UCSD-AML1 (cell line): Measurements from ENCODE around the gene AUTS2.

Experiments used
- DNase-seq: peaks from one replicate; lab custom pipeline; 2025; ENCODE audit not compliant: unreplicated experiment; lab: John Stamatoyannopoulos, UW

Gene AUTS2

DNA sequence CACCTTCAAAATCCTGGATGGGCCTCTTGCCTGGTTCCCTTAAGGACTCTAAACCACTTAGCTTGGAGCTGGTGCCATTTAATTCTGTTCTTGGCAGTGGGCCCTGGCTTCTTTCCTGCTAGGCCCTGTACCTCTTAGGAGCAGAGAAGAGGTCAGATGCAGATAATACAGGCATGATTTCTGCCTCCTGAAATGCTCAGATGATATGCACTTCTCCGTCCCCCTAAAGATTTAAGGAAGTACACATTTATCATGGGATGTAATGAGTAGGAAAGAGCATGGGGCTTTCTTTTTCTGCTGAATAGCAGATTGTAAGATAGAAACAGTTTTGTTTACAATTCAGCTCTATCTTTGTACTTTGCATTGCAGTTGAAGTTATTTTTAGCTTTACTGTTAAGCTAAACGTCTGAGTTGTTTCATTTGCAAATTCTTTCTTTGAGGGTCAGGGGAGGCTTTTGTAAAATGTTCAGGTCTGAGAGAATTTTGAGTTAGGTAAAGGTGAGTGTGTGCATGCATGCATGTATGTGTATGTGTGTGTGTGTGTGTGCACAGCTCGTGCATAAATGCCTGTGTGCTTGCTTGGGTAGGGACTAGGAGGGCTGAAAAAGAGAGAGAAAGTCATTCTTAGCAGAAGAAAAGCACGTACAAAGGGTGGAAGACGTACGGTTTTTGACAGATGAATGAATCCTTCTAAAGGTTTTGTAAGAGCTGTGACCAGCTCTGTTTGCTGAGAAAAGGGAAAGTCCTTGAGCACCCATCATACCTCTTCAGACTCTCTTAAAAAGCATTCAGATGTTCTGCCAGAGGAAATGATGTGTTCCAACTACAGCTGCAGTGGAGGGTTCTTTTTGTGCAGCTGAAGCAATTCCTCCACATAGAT is 364.2 kb downstream of the AUTS2 start:
- DNase-seq, result no peak

DNA sequence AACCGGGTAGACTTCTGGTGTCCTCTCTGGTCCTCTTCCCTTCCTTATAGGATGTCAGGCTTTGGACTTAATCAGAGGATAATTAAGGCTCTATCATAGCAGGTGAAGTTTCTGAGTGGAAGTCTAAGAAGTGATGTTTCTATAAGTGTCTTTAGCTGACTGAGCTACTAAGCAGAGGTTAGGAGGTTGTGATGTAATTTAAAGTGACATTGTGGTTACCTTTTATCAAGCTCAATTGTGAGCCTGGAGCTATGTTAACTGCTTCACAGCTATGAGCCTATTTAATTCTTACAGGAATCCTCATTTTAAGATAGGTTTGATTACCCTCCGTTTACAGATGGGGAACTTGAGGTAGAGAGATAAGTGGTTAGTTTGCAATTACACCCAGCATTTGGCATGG is 365.1 kb downstream of the AUTS2 start:
- DNase-seq, result no peak

DNA sequence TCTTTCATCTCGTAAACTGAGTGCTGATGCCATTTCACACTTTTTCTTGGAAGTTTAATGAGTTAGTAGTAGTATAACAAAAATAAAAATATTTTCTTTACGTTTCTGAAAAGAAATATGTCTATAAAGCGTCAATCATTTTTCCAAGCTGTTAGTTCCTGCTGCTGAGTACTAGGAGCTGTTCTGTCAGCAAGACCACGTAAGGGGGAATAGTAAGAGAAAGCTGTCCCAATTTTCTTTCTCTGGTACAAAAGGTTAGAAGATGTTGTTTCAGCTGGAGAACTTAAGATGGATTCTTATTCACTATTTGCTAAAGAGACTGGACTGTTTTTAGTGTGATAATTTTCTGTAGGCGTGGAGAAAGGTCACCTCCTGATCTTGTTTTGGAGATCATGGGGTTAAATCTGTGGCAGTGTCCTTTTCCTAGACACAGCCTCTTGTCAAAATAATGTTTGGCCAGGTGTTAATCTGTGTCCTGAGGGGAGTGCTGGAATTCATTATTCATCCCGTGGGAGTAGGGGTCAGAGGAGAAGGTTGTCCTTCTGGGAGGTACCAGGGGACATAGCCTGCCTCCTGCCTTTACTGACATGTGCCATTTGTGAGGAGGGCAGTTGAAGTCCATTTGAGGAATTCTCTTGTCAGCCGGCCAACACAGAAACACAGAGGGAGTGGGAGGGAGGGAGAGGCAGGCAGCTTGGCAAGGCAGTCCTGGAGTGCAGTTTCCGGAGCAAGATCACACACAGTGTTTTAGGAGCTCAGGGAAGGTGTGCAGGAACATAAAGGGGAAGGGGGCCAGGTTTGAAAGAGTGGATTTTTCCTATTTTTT is 368.7 kb downstream of the AUTS2 start:
- DNase-seq, result no peak

GRCh38 chr7:69967689-69968450 is 369.6 kb downstream of the AUTS2 start:
- DNase-seq, result no peak

- DNase-seq, result no peak
Measured at GRCh38 chr7:69968969-69969556, 370.8 kb downstream of the AUTS2 start.

- no peak for DNase-seq
Measured at GRCh38 chr7:69981646-69982045, 383.4 kb downstream of the AUTS2 start.

DNA sequence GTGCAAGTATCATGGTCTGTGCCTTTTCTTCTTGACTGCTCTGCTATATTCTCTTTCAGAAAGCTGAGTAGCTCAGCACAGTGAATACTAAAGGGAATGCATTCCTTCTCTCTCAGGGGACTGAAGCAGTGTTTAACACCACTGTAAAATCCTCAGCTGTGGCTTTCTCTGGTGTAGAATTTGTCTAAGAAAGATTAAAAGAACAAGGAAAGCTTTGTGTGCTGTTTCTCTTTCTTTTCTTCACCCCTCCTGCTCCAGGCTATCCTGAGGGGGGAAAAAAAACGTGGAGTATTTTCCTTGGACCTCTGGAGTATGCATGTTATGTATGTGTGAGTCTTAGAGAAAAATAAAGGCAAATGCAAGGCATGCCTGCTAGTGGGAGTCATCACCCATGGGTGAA is 383.9 kb downstream of the AUTS2 start:
- no peak for DNase-seq

DNA sequence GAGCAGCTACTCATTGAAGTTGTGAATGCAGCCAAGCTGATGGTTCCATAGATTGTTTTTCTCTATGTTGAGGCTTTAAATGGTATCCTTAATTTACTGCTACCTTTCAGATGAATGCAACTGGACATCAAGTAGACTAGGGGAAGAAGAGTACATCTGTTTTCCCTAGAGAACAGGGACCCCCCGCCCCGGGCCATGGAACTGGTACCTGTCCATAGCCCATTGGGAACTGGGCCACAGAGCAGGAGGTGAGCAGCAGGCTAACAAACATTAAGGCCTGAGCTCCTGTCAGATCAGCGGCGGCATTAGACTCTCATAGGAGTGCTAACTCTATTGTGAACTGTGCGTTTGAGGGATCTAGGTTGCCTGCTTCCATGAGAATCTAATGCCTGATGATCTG is 391.3 kb downstream of the AUTS2 start:
- no peak for DNase-seq

DNA sequence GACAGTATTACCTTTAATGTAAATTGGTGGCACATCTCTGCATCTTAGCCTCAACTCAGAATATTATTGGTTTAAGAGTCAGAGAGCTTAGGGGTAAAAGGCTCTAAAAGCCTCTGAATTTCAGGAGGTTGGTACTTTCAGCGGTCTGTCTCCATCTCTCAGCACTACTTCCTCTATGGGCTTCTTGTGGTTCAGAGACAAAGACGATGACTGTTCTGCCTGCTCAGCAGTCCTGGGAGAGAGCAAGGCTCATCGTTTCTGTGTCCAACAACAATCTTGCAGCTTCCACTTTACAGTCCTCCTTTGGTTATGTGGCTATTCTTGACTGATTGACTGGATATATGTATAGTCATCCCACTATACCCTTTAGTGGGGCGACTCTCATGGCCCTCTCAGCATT is 394.7 kb downstream of the AUTS2 start:
- no peak for DNase-seq

DNA sequence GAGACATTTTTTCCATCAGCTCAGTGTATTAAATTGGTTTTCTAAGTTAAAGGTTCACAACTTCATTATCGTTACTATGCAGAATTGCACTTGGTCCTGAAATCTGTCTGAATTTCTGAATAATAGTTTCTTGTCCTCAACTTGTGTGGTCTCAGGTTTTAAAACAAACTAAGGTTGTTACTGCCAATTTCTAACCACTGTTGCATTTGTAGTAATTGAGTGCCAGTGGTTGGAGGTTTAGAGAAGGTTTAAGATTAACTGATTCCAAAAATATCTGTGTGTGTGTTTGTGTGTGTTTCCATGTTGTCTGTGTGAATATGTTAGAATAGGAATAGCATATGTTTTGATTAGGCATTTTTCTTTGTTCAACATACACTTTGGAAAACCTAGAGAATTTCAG is 395.9 kb downstream of the AUTS2 start:
- DNase-seq, result no peak

GRCh38 chr7:69994886-69995542 is 396.7 kb downstream of the AUTS2 start:
- no peak for DNase-seq

GRCh38 chr7:69996121-69996520 is 397.8 kb downstream of the AUTS2 start:
- DNase-seq, result no peak

DNA sequence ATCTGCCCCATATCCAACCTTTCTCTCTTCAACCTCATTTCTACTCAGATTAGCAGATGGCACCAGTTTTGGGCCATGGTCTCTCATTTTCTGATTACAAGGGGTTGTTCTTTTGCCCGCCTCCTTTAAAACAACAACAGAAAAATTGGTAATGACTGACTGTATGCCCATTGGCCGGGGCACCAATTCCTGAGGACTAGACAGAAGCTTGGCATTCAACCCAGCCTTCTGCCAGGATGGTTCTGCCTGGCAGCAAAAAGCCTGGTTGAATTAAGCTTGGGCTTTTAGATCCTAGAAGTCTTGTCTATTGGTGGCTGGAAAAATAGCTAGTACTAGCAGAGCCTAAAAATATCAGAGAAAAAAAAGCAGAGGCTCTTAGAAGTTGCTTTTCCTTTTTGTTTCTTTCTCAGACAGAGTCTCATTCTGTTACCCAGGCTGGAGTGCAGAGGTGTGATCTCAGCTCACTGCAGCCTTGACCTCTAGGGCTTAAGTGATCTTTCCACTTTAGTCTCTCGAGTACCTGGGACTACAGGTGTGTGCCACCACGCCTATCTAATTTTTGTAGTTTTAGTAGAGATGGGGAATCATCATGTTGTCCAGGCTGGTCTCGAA is 402.6 kb downstream of the AUTS2 start:
- no peak for DNase-seq

DNA sequence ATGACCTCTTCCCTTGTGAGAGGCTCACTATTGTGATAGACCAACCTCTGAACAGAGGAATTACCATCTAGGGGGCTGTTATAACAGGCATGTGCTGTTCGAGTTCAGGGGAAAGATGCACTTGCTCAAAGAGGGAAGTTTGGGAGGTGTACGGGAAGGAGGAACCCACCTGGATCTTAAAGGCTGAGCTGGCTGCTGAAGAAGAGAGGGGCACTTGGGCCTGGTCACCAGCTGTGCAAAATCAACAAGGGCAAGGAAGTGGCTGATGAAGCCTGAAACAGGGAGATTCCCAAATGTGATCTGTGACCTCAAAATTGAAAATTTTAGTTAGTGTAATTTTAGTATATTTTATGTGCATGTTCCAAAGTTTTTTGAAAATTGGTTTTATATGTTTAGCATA is 407.2 kb downstream of the AUTS2 start:
- no peak for DNase-seq

- DNase-seq, result no peak
Measured at GRCh38 chr7:70005891-70006260, 407.6 kb downstream of the AUTS2 start.

- DNase-seq, result no peak
Measured at GRCh38 chr7:70006261-70006920, 408.1 kb downstream of the AUTS2 start.

DNA sequence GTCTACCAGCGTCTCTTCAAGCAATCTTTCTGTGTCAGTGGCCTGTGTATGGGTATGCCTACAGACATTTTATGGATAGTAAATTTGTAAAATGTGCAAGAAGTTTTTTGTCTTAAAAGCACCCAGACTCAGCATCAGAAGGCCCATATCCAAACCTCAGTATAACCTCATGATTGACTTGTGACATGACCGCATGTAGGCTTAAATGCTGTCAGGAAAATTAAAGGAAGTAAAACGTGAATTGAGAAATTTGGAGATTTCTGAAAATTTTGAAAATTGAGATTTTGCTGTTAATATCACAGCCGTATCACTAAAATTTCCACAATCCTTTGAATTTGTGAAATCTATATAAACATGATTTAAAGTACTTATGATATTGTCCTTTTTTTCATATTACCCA is 410.2 kb downstream of the AUTS2 start:
- DNase-seq, result no peak

DNA sequence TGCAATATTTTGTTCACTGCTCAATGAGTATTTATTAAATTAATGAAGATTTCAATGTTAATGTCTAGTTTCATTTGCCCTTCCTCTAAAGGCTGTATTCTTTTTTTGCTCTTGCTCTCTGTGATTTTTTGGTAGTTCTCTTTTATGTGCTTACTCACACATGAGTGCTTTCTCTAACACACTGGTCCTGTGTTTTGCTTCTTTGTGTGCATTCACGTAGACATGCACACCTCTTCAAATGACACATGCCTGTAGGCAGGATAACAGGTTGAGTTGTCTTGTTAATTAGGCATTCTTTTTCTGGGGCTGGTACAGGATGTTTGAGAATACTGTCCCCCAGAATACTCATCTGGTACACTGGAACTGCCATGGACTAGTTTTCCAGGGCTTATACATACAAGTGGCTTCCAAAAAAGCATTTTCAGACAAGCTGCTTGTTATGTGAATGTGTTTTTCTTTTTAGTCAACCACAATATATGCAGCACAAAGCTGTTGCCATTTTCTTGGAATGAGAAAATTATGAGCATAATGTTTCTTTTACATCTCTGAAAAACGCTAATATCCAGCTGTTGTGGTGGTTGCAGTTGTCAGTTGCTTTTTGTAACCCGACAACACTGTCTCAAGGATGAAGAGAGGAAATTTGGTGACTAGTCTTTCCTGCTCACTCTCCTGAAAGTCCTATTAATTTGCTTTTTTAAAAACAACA is 416.4 kb downstream of the AUTS2 start:
- no peak for DNase-seq

DNA sequence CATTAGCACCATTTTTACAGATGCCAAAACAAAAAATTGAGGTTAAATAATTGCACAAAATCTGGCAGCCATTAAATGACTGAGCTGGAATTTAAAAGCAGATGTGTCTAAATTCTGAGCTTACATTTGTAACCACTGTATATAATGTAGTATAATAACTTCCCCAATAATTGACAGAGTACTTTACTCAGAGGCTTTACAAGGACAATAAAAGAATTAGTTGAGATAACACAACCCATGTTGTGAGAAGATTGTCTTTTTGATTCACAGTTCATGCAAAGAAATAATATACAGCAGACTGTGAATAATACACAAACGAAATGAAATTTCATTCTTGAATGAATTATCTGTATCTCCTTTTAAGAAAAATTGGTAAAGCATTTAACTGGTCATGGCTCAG is 417.1 kb downstream of the AUTS2 start:
- DNase-seq, result no peak
